ENCODE measurements around the gene LIMCH1. TPM values are rescaled to one million over a fixed set of nuclear protein-coding genes. Genes with fewer than 3 reads are reported as not detected.

The LIMCH1 gene
- total RNA-seq, 1 donor from 2014 or later, result not detected

DNA sequence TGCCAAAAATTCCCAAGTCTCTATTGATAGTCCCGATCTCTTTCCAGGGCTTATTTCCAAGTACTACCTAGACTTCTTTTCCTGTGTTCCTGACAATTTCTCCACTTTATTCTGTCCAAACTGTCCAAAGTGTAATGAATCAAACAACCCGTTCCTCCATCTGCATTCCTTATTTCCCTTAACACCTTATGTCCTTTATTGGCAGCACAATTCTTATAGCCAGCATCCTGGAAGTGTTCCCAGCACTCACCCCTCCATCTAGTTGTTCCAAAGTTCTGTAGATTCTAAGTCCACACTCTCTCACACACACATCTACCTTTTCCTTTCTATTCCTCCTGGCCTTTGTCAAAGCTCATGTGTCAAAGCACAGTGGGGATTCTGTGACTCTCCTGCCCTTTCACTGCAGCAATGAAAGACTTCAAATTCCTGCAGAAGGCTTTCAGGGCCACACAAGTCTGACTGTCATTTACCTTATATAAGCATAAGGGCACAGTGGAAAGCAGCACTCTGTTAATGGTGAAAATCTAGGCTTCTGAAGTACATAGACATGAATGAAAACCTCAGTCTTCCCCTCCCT is 22.1 kb downstream of the LIMCH1 start:
- Mint-ChIP-seq H3K9me3 (no peaks in the 10 kb centered on the region), H3K4me1 (no peaks in the 10 kb centered on the region), H3K27ac (no peak overlapping the region), H3K27me3 (peaks cover 8% of the 10 kb centered on the region), H3K4me3 (no peak overlapping the region), H3K36me3 (ENCODE audit: low read depth) (no peaks in the 10 kb centered on the region)
- DNase-seq (no peak), ATAC-seq (ENCODE audit: low read depth) (no peak)
- ChIA-PET CTCF (no interaction called here), POLR2A (no interaction called here)
- TF ChIP-seq, protein P1, sequence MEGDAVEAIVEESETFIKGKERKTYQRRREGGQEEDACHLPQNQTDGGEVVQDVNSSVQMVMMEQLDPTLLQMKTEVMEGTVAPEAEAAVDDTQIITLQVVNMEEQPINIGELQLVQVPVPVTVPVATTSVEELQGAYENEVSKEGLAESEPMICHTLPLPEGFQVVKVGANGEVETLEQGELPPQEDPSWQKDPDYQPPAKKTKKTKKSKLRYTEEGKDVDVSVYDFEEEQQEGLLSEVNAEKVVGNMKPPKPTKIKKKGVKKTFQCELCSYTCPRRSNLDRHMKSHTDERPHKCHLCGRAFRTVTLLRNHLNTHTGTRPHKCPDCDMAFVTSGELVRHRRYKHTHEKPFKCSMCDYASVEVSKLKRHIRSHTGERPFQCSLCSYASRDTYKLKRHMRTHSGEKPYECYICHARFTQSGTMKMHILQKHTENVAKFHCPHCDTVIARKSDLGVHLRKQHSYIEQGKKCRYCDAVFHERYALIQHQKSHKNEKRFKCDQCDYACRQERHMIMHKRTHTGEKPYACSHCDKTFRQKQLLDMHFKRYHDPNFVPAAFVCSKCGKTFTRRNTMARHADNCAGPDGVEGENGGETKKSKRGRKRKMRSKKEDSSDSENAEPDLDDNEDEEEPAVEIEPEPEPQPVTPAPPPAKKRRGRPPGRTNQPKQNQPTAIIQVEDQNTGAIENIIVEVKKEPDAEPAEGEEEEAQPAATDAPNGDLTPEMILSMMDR (IDR thresholded peaks at IDR 0.05), result no peak
- intact Hi-C loops (cut with micrococcal nuclease), result no loop called here

DNA sequence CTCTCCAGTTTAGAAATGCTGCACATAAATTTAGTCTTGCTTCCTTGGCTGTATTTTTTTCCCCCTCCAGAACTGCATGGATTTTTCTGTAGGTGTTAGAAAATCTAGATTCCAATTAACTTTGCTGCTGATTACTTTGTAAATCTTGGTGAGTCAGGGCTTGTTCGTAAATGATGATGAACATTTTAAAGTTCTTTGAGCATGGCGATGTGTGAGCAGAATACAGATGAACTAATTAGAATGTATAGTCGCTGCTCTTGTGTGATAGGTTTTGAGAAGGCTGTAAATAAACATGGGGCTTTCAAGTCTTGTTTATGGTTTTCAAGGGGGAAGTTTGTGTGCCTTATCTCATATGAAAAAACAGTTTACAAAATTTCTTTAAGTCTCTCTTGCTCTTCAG is 23.3 kb downstream of the LIMCH1 start:
- intact Hi-C loops (cut with micrococcal nuclease), result no loop called here
- Mint-ChIP-seq H3K36me3 (ENCODE audit: low read depth) (no peaks in the 10 kb centered on the region), H3K9me3 (no peaks in the 10 kb centered on the region), H3K27me3 (peaks cover 8% of the 10 kb centered on the region), H3K4me1 (no peaks in the 10 kb centered on the region), H3K4me3 (no peak overlapping the region), H3K27ac (no peak overlapping the region)
- DNase-seq (no peak), ATAC-seq (ENCODE audit: low read depth) (no peak)
- ChIA-PET POLR2A (no interaction called here), CTCF (interaction anchor here (0.6 kb wide), 1 partner anchor 279 kb away, joined by 3 read pairs; no protein-coding TSS in a partner anchor)
- TF ChIP-seq, protein P1 (IDR thresholded peaks at IDR 0.05), result no peak

DNA sequence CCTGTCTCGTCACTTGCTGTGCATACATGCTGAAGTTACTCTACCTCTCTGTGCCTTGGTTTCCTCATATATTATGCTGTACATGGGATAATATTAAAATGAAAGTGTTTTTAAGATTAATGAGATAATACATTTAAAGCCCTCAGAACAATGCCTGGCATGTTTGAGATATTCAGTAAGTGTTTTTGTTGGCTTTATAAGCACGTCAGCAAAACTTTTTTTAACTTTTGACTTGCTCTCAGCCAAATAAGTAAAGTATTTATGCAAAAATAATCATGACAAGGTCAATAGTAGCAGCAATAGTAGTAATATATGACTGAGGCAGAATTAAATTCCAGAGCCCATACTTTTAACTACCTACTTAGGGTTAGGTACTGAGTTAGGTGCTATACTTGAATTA is 29.2 kb downstream of the LIMCH1 start:
- no peak for ATAC-seq (ENCODE audit: low read depth)
- peaks cover 4% of the 10 kb centered on the region for H3K27me3 Mint-ChIP-seq
- H3K36me3 Mint-ChIP-seq (ENCODE audit: low read depth), result no peaks in the 10 kb centered on the region
- TF ChIP-seq, protein P1 (IDR thresholded peaks at IDR 0.05), result no peak
- ChIA-PET POLR2A (no interaction called here), CTCF (no interaction called here)
- intact Hi-C loops (cut with micrococcal nuclease), result no loop called here
- H3K4me1 Mint-ChIP-seq, result no peaks in the 10 kb centered on the region
- H3K9me3 Mint-ChIP-seq, result no peaks in the 10 kb centered on the region
- no peak overlapping the region for H3K27ac Mint-ChIP-seq
- no peak for DNase-seq
- no peak overlapping the region for H3K4me3 Mint-ChIP-seq

DNA sequence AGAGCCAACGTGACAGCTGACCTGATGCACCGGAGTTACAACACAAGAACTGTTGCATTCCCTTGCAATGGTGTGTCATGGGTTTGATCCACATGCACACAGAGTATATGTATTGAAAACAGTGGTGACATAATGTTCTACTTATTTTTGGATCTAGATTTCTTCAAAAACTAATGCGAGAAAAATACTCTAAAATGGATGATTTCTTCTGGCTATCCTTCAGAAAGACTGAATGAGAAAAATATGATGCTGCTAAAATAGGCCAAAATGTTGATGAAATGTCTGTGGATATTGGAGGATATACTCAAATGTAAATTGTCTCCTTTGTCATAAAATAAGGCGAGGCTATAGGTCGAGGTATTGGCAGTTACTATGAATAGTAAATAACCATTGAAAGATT is 30.4 kb downstream of the LIMCH1 start:
- no peaks in the 10 kb centered on the region for H3K4me1 Mint-ChIP-seq
- no peak overlapping the region for H3K4me3 Mint-ChIP-seq
- no peaks in the 10 kb centered on the region for H3K9me3 Mint-ChIP-seq
- TF ChIP-seq, protein P1 (IDR thresholded peaks at IDR 0.05), result no peak
- intact Hi-C loops (cut with micrococcal nuclease), result no loop called here
- H3K27ac Mint-ChIP-seq, result no peak overlapping the region
- no peaks in the 10 kb centered on the region for H3K36me3 Mint-ChIP-seq (ENCODE audit: low read depth)
- ATAC-seq (ENCODE audit: low read depth) (no peak), DNase-seq (no peak)
- H3K27me3 Mint-ChIP-seq, result peaks cover 4% of the 10 kb centered on the region
- ChIA-PET CTCF (no interaction called here), POLR2A (no interaction called here)

DNA sequence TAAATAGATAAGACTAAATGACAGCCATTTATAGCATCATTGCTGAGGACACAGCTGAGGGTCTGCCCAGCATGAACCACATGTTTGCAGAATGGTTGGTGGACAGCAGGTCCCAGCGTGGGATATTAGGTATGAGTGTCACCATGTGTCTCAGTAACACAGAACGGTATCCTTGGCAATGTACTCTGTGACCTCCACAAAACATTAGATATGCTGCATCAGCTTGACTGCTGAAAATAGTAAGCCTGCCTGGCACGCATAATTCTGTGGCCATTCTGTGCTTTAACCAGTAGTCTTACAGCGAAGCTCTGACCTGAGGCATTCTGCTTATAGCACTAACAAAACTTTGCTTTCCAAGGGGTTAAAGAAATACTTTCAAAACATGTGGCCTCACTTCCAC is 32.0 kb downstream of the LIMCH1 start:
- no peaks in the 10 kb centered on the region for H3K9me3 Mint-ChIP-seq
- ATAC-seq (ENCODE audit: low read depth), result no peak
- H3K27ac Mint-ChIP-seq, result no peak overlapping the region
- TF ChIP-seq, protein P1 (IDR thresholded peaks at IDR 0.05), result no peak
- H3K4me3 Mint-ChIP-seq, result no peak overlapping the region
- DNase-seq, result no peak
- H3K27me3 Mint-ChIP-seq, result peaks cover 2% of the 10 kb centered on the region
- CTCF ChIA-PET, result no interaction called here
- no peaks in the 10 kb centered on the region for H3K36me3 Mint-ChIP-seq (ENCODE audit: low read depth)
- intact Hi-C loops (cut with micrococcal nuclease), result no loop called here
- H3K4me1 Mint-ChIP-seq, result no peaks in the 10 kb centered on the region
- POLR2A ChIA-PET, result no interaction called here
